ENCODE results near the gene CBX7. TPM values are rescaled to one million over a fixed set of nuclear protein-coding genes. Genes with fewer than 3 reads are reported as not detected.

Gene CBX7
- total and polyA plus RNA-seq, 2 of the 4 experiments (the other 2 are of a cell fraction), result 0.90 to 3.6 TPM

- H3K9me1 ChIP-seq (ENCODE audit: insufficient read depth, low read length), result peaks cover 4% of the 10 kb centered on the region; the same call in 1 of the 2 replicates
- no peak overlapping the region for H3K18ac ChIP-seq (ENCODE audit: low read depth, low read length)
- no peak overlapping the region for H3K14ac ChIP-seq (replicated peaks; ENCODE audit: low read depth, low read length)
- intact Hi-C loops (cut with micrococcal nuclease), result no loop called here
- H3K56ac ChIP-seq (ENCODE audit: extremely low read depth, insufficient read depth, low read length), result no peak overlapping the region
- no peak overlapping the region for H2BK120ac ChIP-seq (ENCODE audit: low read depth, low read length)
- TF ChIP-seq MAFK (IDR thresholded peaks at IDR 0.05; ENCODE audit: low read depth, low read length) (no peak), BHLHE40 (IDR thresholded peaks at IDR 0.05; ENCODE audit: low read depth, low read length) (no peak), USF2 (IDR thresholded peaks at IDR 0.05; ENCODE audit: low read depth, low read length) (no peak), RFX5 (IDR thresholded peaks at IDR 0.05; ENCODE audit: low read depth, low read length) (no peak), MAZ (IDR thresholded peaks at IDR 0.05; ENCODE audit: borderline replicate concordance, low read depth, low read length) (no peak), ELK1 (IDR thresholded peaks at IDR 0.05; ENCODE audit: borderline replicate concordance, low read depth, low read length) (no peak), RAD21 (IDR thresholded peaks at IDR 0.05; ENCODE audit: low read length) (no peak), CHD1 (IDR thresholded peaks at IDR 0.05; ENCODE audit: low read depth, low read length) (no peak)
- no peak overlapping the region for H3K27ac ChIP-seq (ENCODE audit: insufficient read depth, low read length)
- DNase-seq, result no peak
- peaks cover 2% of the 10 kb centered on the region for H3K4me1 ChIP-seq (ENCODE audit: control insufficient read depth, insufficient read depth, low read length)
- no peak overlapping the region for H4K8ac ChIP-seq (ENCODE audit: low read depth in 2 of 2, low read length in 2 of 2)
- no peak overlapping the region for H4K91ac ChIP-seq (ENCODE audit: insufficient read depth, low read depth, low read length)
- no peak overlapping the region for H2AFZ ChIP-seq (replicated peaks; ENCODE audit: low read length, poor library complexity)
- in situ Hi-C loops (cut with MboI; ENCODE audit: low sequenced_read_pairs), result no loop called here
- H2BK20ac ChIP-seq (ENCODE audit: low read depth, low read length), result no peak overlapping the region
- no peaks in the 10 kb centered on the region for H3K27me3 ChIP-seq (ENCODE audit: control insufficient read depth, insufficient read depth, low read length)
- no peaks in the 10 kb centered on the region for H3K9me3 ChIP-seq (ENCODE audit: control insufficient read depth, insufficient read depth, low read length)
- dilution Hi-C loops (cut with HindIII; ENCODE audit: low sequenced_read_pairs, unreplicated experiment), result no loop called here
- no peak overlapping the region for H2BK15ac ChIP-seq (ENCODE audit: low read depth, low read length)
- BruUV-seq (replicated peaks), result no TSS peak
- no peak overlapping the region for H2AK5ac ChIP-seq (ENCODE audit: low read depth, low read length)
- H3K4ac ChIP-seq (ENCODE audit: low read depth, low read length), result no peak overlapping the region
- no peak overlapping the region for H4K5ac ChIP-seq (ENCODE audit: low read depth, low read length)
- H3K4me2 ChIP-seq (ENCODE audit: low read depth, low read length), result no peak overlapping the region
- H4K20me1 ChIP-seq (ENCODE audit: insufficient read depth, low read length), result no peaks in the 10 kb centered on the region
- no peak overlapping the region for H3K4me3 ChIP-seq (ENCODE audit: insufficient read depth, low read depth, low read length)
- H2BK5ac ChIP-seq (ENCODE audit: low read depth, low read length, poor library complexity, severe bottlenecking), result no peak overlapping the region
- ATAC-seq (ENCODE audit: low read depth), result no peak
- H2AK9ac ChIP-seq (replicated peaks; ENCODE audit: low read depth, low read length, poor library complexity), result no peak overlapping the region
- no peak overlapping the region for H3K9ac ChIP-seq (ENCODE audit: low read depth, low read length)
- CTCF ChIA-PET, result interaction anchor here (1.7 kb wide), 1 partner anchor 13 kb away, joined by 3 read pairs; no protein-coding TSS in a partner anchor
- no peaks in the 10 kb centered on the region for H3K79me1 ChIP-seq (ENCODE audit: low read depth in 1 of 2, low read length in 2 of 2)
- 83% methylated on average over 3 of the region's 8 CpGs; no CpG with 5 or more reads in 1 of the 2 experiments for WGBS, 2 experiments (ENCODE audit: extremely low coverage in 2 of 2, insufficient read length in 1 of 2)
- POLR2A ChIA-PET (ENCODE audit: unreplicated experiment), result no interaction called here
- no peaks in the 10 kb centered on the region for H3K36me3 ChIP-seq (ENCODE audit: control insufficient read depth, insufficient read depth, low read length)
- no peak overlapping the region for H3K23ac ChIP-seq (ENCODE audit: low read depth, low read length)
Measured at GRCh38 chr22:39136317-39136716, 16.2 kb downstream of the CBX7 start.

Data from IMR-90 (cell line).